IPS-18c (cell line): ENCODE data around the gene ZSCAN10.

Experiments used
- H3K4me3 ChIP-seq: 2 replicates; pipeline ENCODE4 v1.7.0; 2013; ENCODE audit warnings: low read depth, mild to moderate bottlenecking, low read length, moderate library complexity; ENCODE audit not compliant: insufficient read depth
- H3K9me3 ChIP-seq: one replicate; pipeline ENCODE4 v1.6.1; 2013; ENCODE audit warnings: mild to moderate bottlenecking, low read length, moderate library complexity; ENCODE audit not compliant: control insufficient read depth, insufficient read depth

ZSCAN10 gene

GRCh38 chr16:3138342-3138741, 39.2 kb upstream of the ZSCAN10 start:
- Histone ChIP-seq H3K4me3 (no peak overlapping the region), H3K9me3 (no peaks in the 10 kb centered on the region)

- no peaks in the 10 kb centered on the region for H3K9me3 ChIP-seq
- no peak overlapping the region for H3K4me3 ChIP-seq
These were observed 38.2 kb upstream of the ZSCAN10 start for GRCh38 chr16:3137267-3137666.

- peak overlapping the region; percentile 91 for H3K4me3 ChIP-seq
- no peaks in the 10 kb centered on the region for H3K9me3 ChIP-seq
These were observed 36.1 kb upstream of the ZSCAN10 start for GRCh38 chr16:3135126-3135715.

GRCh38 chr16:3134338-3135125, 35.4 kb upstream of the ZSCAN10 start, which contains the start of gene ZNF213:
Gene ZNF213, plus strand, starts transcription at chr16:3135029. Its CDS starts 2,252 bp downstream, at chr16:3137281.
- peak within 1 kb of the TSS; percentile 99 for H3K4me3 ChIP-seq
- no peaks in the 10 kb centered on the region for H3K9me3 ChIP-seq

- H3K9me3 ChIP-seq = no peaks in the 10 kb centered on the region
- peak overlapping the region; percentile 99 for H3K4me3 ChIP-seq
These were observed 34.8 kb upstream of the ZSCAN10 start for GRCh38 chr16:3133844-3134243.

GRCh38 chr16:3131755-3132377, 32.8 kb upstream of the ZSCAN10 start:
- no peak overlapping the region for H3K4me3 ChIP-seq
- H3K9me3 ChIP-seq = no peaks in the 10 kb centered on the region

- H3K9me3 ChIP-seq = no peaks in the 10 kb centered on the region
- H3K4me3 ChIP-seq = peak overlapping the region; percentile 40
These were observed 30.3 kb upstream of the ZSCAN10 start for GRCh38 chr16:3129137-3130131.

- Histone ChIP-seq H3K9me3 (no peaks in the 10 kb centered on the region), H3K4me3 (no peak overlapping the region)
These were observed 28.7 kb upstream of the ZSCAN10 start for GRCh38 chr16:3127745-3128144.

- Histone ChIP-seq H3K4me3 (peak overlapping the region; percentile 80), H3K9me3 (no peaks in the 10 kb centered on the region)
These were observed 25.1 kb upstream of the ZSCAN10 start for GRCh38 chr16:3123986-3124886.

GRCh38 chr16:3122926-3123570, 24.0 kb upstream of the ZSCAN10 start:
- H3K4me3 ChIP-seq = peak overlapping the region; percentile 80; the same call in 1 of the 2 replicates
- no peaks in the 10 kb centered on the region for H3K9me3 ChIP-seq

- Histone ChIP-seq H3K4me3 (no peak overlapping the region), H3K9me3 (no peaks in the 10 kb centered on the region)
These were observed 22.9 kb upstream of the ZSCAN10 start for GRCh38 chr16:3121851-3122467.

- Histone ChIP-seq H3K4me3 (no peak overlapping the region), H3K9me3 (no peaks in the 10 kb centered on the region)
These were observed 21.3 kb upstream of the ZSCAN10 start for GRCh38 chr16:3120435-3120834.

- Histone ChIP-seq H3K4me3 (no peak overlapping the region), H3K9me3 (no peaks in the 10 kb centered on the region)
These were observed 20.8 kb upstream of the ZSCAN10 start for GRCh38 chr16:3119701-3120408.

- Histone ChIP-seq H3K4me3 (no peak overlapping the region), H3K9me3 (no peaks in the 10 kb centered on the region)
These were observed 20.2 kb upstream of the ZSCAN10 start for GRCh38 chr16:3119286-3119685.

GRCh38 chr16:3118846-3119245, 19.8 kb upstream of the ZSCAN10 start:
- H3K9me3 ChIP-seq = no peaks in the 10 kb centered on the region
- H3K4me3 ChIP-seq = no peak overlapping the region
